Mucosa of descending colon (tissue), 3 donors: ENCODE data around the gene AKR1B1. TPM values are rescaled to one million over a fixed set of nuclear protein-coding genes. Genes with fewer than 3 reads are reported as not detected.

Experiments
- ATAC-seq: fragments of 200-7000 bp; cut with Tn5 transposase; one replicate; pipeline ENCODE4 v1.9.1; 2020; ENCODE audit warnings: mild to moderate bottlenecking, moderate library complexity
- DNase-seq, 3 donors: peaks; one replicate each; pipeline ENCODE4 v3.0.0-alpha.2; 2020
- H3K36me3 ChIP-seq: fragments of 200-600 bp; one replicate; pipeline ENCODE4 v1.8.0; 2021; ENCODE audit warnings: low read depth, mild to moderate bottlenecking
- H3K4me1 ChIP-seq: fragments of 200-600 bp; one replicate; pipeline ENCODE4 v1.8.0; 2021; ENCODE audit warnings: low read depth, mild to moderate bottlenecking
- H3K4me3 ChIP-seq: fragments of 200-600 bp; one replicate; pipeline ENCODE4 v1.8.0; 2021; ENCODE audit warnings: mild to moderate bottlenecking
- H3K9me3 ChIP-seq: fragments of 200-600 bp; one replicate; pipeline ENCODE4 v1.8.0; 2021; ENCODE audit warnings: mild to moderate bottlenecking
- intact Hi-C, 2 donors: fragments of 100-400 bp; cut with DNase I in 1 of 2; cut with micrococcal nuclease in 1 of 2; formaldehyde crosslinking; loops; one replicate each; pipeline versions ENCODE4 v1.11.0 to v1.11.1; 2022; cut with DNase I, micrococcal nuclease
- total RNA-seq, 3 donors: library from RNA; stranded (reverse); fragmentation: NEBNext Ultra II Directional in 2 of 3; extraction: Animal tissue kit (Norgen Biotek cat#: 25700) in 2 of 3; gene quantifications; one replicate each; pipeline versions ENCODE4 v1.2.1 to v1.2.4, GENCODE V29; 2021 to 2023
- TF ChIP-seq, protein P1 (sequence below): fragments of 200-600 bp; IDR thresholded peaks from one replicate; pipeline ENCODE4 v1.8.0; 2022; ENCODE audit warnings: antibody characterized with exemption, mild to moderate bottlenecking
- donor health status: DM: no; HTN: no; CAD: no; lungs with moderate emphysema.
- donor health status: DM: no; HTN: no; CAD: no.
- donor health status: DM: no; HTN: yes; CAD: no.

Gene AKR1B1
- total RNA-seq, 3 donors from 2014 or later: 12.9 to 51.1 (median 29.2) TPM

DNA sequence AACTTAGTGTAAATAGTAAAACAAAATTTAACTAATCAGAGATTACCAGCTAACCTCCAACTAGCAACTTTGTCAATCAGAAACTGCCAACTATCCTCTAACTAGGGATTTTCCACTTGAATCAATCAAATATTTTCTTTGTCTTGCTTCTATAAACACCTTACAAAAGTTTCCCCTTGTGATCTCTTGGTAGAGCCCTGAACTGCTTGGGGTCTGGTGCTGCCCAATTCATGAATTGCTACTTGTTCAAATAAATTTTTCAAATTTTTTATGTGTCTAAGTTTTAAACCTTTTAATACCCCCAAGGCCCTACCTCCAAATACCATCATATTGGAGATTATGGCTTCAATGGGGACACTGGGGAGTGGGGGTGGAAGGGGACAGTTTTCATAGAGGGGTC is 24.0 kb upstream of the AKR1B1 start:
- DNase-seq (no peak), ATAC-seq (no peak)
- TF ChIP-seq, protein P1, sequence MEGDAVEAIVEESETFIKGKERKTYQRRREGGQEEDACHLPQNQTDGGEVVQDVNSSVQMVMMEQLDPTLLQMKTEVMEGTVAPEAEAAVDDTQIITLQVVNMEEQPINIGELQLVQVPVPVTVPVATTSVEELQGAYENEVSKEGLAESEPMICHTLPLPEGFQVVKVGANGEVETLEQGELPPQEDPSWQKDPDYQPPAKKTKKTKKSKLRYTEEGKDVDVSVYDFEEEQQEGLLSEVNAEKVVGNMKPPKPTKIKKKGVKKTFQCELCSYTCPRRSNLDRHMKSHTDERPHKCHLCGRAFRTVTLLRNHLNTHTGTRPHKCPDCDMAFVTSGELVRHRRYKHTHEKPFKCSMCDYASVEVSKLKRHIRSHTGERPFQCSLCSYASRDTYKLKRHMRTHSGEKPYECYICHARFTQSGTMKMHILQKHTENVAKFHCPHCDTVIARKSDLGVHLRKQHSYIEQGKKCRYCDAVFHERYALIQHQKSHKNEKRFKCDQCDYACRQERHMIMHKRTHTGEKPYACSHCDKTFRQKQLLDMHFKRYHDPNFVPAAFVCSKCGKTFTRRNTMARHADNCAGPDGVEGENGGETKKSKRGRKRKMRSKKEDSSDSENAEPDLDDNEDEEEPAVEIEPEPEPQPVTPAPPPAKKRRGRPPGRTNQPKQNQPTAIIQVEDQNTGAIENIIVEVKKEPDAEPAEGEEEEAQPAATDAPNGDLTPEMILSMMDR: no peak
- no peak overlapping the region for H3K4me3 ChIP-seq
- H3K36me3 ChIP-seq: no peaks in the 10 kb centered on the region
- intact Hi-C loops: no loop called here
- H3K4me1 ChIP-seq: no peaks in the 10 kb centered on the region
- H3K9me3 ChIP-seq: no peaks in the 10 kb centered on the region

- TF ChIP-seq, protein P1: no peak
- ATAC-seq (no peak), DNase-seq (no peak)
These were observed 22.3 kb upstream of the AKR1B1 start for GRCh38 chr7:134481167-134481566.

GRCh38 chr7:134480730-134481129 is 21.8 kb upstream of the AKR1B1 start:
- intact Hi-C loops: no loop called here
- ATAC-seq (no peak), DNase-seq (no peak)
- Histone ChIP-seq H3K9me3 (no peaks in the 10 kb centered on the region), H3K4me1 (no peaks in the 10 kb centered on the region), H3K36me3 (no peaks in the 10 kb centered on the region), H3K4me3 (no peak overlapping the region)
- TF ChIP-seq, protein P1: no peak

More at GRCh38 chr7:134481167-134481566, 22.3 kb upstream of the AKR1B1 start:
- H3K4me1 ChIP-seq: no peaks in the 10 kb centered on the region
- H3K36me3 ChIP-seq: no peaks in the 10 kb centered on the region
- H3K9me3 ChIP-seq: no peaks in the 10 kb centered on the region
- intact Hi-C loops: no loop called here
- H3K4me3 ChIP-seq: no peak overlapping the region

- intact Hi-C loops: no loop called here
- no peaks in the 10 kb centered on the region for H3K36me3 ChIP-seq
- H3K4me3 ChIP-seq: no peak overlapping the region
- TF ChIP-seq, protein P1: no peak
- H3K9me3 ChIP-seq: no peaks in the 10 kb centered on the region
- ATAC-seq (no peak), DNase-seq (no peak)
- H3K4me1 ChIP-seq: no peaks in the 10 kb centered on the region
These were observed 21.3 kb upstream of the AKR1B1 start for GRCh38 chr7:134480202-134480601.

DNA sequence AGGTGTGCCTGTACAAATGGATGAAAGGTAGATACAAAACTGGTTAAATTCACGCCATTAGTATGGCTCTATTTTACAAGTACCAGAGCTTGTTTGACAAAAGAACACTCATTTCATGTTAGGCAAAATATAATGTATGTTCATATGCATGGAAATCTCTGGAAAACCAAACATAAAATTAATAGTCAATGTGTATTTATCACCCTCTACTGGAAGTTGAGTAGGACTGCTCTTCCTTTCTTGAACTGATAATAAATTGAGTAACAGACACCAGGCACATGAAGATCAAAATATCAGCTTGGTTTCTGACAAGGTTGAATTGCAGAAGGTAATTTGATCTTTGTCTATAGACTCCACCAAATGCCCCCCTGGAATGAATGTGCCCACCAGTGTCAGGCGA is 19.8 kb upstream of the AKR1B1 start:
- DNase-seq: no peak
- Histone ChIP-seq H3K9me3 (no peaks in the 10 kb centered on the region), H3K4me1 (no peaks in the 10 kb centered on the region), H3K4me3 (no peak overlapping the region), H3K36me3 (no peaks in the 10 kb centered on the region)
- ATAC-seq: no peak
- TF ChIP-seq, protein P1: no peak
- intact Hi-C loops: no loop called here

GRCh38 chr7:134477954-134478353 is 19.1 kb upstream of the AKR1B1 start:
- Histone ChIP-seq H3K36me3 (no peaks in the 10 kb centered on the region), H3K4me3 (no peak overlapping the region), H3K4me1 (no peaks in the 10 kb centered on the region), H3K9me3 (no peaks in the 10 kb centered on the region)
- TF ChIP-seq, protein P1: no peak
- ATAC-seq (no peak), DNase-seq (no peak)
- intact Hi-C loops: no loop called here
